ENCODE data around the gene CRYBG1. TPM values are rescaled to one million over a fixed set of nuclear protein-coding genes. Genes with fewer than 3 reads are reported as not detected.

The CRYBG1 gene
- total and polyA plus RNA-seq, 8 donors: 9.9 to 37.1 (median 14.4) TPM

- no peak for TF ChIP-seq CTCF (IDR thresholded peaks at IDR 0.05)
- Histone ChIP-seq H3K4me3 (no peak overlapping the region), H3K27me3 (no peaks in the 10 kb centered on the region), H3K9me3 (no peaks in the 10 kb centered on the region), H3K27ac (no peak overlapping the region), H3K4me1 (no peaks in the 10 kb centered on the region), H3K36me3 (no peaks in the 10 kb centered on the region)
- intact Hi-C loops (cut with DNase I): no loop called here
- no peak for ATAC-seq
- no peak for DNase-seq
Observed at GRCh38 chr6:106373502-106374239, 13.2 kb downstream of the CRYBG1 start.

- intact Hi-C loops (cut with DNase I): no loop called here
- DNase-seq (no peak), ATAC-seq (peak; percentile 21)
- Histone ChIP-seq H3K9me3 (no peaks in the 10 kb centered on the region), H3K4me1 (no peaks in the 10 kb centered on the region), H3K27ac (no peak overlapping the region), H3K4me3 (no peak overlapping the region), H3K27me3 (no peaks in the 10 kb centered on the region), H3K36me3 (no peaks in the 10 kb centered on the region)
- TF ChIP-seq CTCF (IDR thresholded peaks at IDR 0.05): no peak
Observed at GRCh38 chr6:106377061-106377540, 16.6 kb downstream of the CRYBG1 start.

- DNase-seq (no peak), ATAC-seq (no peak)
- no peak for TF ChIP-seq CTCF (IDR thresholded peaks at IDR 0.05)
- no peak overlapping the region for H3K27ac ChIP-seq
- H3K4me1 ChIP-seq: no peaks in the 10 kb centered on the region
- H3K9me3 ChIP-seq: no peaks in the 10 kb centered on the region
- no peaks in the 10 kb centered on the region for H3K36me3 ChIP-seq
- no peak overlapping the region for H3K4me3 ChIP-seq
- intact Hi-C loops (cut with DNase I): no loop called here
- no peaks in the 10 kb centered on the region for H3K27me3 ChIP-seq
Observed at GRCh38 chr6:106379951-106380350, 19.4 kb downstream of the CRYBG1 start.

- H3K4me3 ChIP-seq: no peak overlapping the region
- no peaks in the 10 kb centered on the region for H3K27me3 ChIP-seq
- no peaks in the 10 kb centered on the region for H3K36me3 ChIP-seq
- no peak overlapping the region for H3K27ac ChIP-seq
- no peak for TF ChIP-seq CTCF (IDR thresholded peaks at IDR 0.05)
- no peaks in the 10 kb centered on the region for H3K4me1 ChIP-seq
- ATAC-seq (no peak), DNase-seq (no peak)
- no peaks in the 10 kb centered on the region for H3K9me3 ChIP-seq
- intact Hi-C loops (cut with DNase I): no loop called here
Observed at GRCh38 chr6:106380407-106380806, 19.9 kb downstream of the CRYBG1 start.

- Histone ChIP-seq H3K27me3 (no peaks in the 10 kb centered on the region), H3K9me3 (no peaks in the 10 kb centered on the region), H3K36me3 (no peaks in the 10 kb centered on the region), H3K4me1 (no peaks in the 10 kb centered on the region), H3K4me3 (no peak overlapping the region), H3K27ac (no peak overlapping the region)
- DNase-seq (no peak), ATAC-seq (no peak)
- no peak for TF ChIP-seq CTCF (IDR thresholded peaks at IDR 0.05)
- intact Hi-C loops (cut with DNase I): no loop called here
Observed at GRCh38 chr6:106381223-106381622, 20.7 kb downstream of the CRYBG1 start.

Data from left lung (tissue), 10 donors.